HG02884 (cell line): ENCODE data around the gene MYZAP.
A peak's percentile ranks its signal among the peaks of the same experiment; 100 is the strongest.

Source experiments
- ATAC-seq: cut with Tn5 transposase; IDR thresholded peaks from one replicate; pipeline ENCODE4 v1.9.1; 2021; ENCODE audit warnings: mild to moderate bottlenecking, moderate library complexity; ENCODE audit not compliant: unreplicated experiment

MYZAP gene

GRCh38 chr15:57619746-57620145 lies 28.0 kb downstream of the MYZAP start:
- ATAC-seq: no peak

DNA sequence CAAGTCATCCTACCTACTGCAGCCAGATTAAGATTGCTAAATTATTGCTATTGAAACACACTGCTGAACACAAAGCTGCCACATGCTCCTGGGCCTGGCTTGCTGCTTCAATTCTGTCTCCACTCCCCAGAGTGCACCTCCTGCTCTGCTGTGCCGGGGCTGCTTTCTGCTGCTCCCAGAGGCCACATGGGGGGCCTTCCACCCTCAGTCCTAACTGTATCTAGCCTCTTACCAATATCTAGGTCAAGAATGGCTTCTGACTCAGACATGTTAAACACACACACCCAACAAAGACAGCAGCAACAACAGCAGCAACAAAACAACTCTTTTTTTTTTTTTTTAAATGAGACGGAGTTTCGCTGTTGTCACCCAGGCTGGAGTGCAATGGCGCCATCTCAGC lies 33.0 kb downstream of the MYZAP start:
- ATAC-seq: no peak

- no peak for ATAC-seq
These were observed 34.2 kb downstream of the MYZAP start for GRCh38 chr15:57625703-57626448.

GRCh38 chr15:57626713-57627440 lies 35.2 kb downstream of the MYZAP start:
- ATAC-seq: no peak

DNA sequence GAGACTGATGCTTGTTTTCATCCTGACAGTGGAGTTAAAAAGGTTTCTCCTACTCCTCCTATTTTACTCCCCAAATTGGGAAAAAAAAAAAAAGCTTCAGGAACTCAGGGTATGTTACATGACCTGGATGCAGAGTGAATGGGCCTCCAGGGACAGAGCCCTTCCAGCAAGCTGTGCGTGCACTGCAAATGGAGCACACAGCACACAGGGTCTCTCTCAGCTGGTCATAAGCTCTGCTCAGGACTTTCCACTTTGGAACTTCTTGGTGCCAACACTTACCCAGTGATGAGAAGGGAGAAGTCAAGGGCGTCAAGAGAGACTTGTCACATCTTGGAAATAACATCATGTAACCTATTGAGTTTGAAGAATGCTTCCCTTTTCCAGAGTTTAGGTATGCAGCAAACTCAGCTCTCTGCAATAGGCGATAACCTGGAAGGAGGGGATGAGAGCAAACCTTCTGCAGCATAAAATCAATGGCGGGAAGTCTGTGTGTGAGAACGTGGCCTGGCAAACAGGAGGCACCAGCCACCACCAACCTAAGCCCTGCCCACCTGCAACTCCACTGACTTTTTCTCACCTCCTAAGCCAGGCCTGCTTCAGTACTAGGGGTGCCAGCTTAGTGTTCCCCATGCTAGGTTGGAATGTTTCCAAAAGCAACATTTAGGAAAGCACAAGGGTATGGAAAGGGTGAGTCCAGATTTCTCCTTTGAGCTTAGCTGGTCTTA lies 39.8 kb downstream of the MYZAP start:
- no peak for ATAC-seq

DNA sequence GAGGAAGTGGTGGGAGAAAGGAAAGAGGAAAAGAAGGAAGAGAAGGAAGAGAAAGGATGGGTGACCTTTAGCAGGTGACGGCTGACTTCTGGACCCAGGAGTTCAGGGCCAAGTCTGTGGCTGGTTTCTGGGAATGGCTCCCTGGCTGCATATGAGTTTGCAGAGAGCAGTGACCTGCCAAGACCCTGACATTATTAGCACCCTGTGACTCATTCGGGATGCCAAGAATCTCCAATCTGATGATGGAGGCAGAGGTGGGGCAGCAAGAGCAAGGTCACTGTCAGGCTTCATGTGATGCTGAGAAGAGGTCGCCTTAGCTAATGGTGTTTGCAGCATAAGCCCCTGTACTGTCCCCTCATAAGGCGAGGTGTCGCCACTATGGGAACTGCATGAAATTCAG lies 42.6 kb downstream of the MYZAP start:
- no peak for ATAC-seq

GRCh38 chr15:57635300-57635909 lies 43.7 kb downstream of the MYZAP start:
- ATAC-seq: no peak

DNA sequence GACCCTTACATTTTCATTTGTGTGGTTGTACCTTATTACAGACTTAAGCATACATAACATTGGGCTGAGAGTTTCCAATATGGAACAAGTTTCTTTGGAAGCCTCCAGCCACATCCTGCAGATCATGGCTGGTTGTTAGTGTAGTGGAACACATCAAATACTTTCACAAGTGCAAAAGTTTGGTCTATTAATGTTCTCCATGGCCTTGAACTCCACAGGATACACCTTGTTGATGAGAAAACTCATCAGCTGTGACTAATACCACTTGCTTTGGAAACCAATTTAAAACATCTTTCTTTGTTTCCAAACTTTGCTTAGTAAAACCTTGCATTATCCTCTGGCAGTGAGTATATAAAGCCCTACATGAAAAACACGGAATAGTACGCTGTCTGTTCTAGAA lies 46.1 kb downstream of the MYZAP start:
- ATAC-seq: no peak

DNA sequence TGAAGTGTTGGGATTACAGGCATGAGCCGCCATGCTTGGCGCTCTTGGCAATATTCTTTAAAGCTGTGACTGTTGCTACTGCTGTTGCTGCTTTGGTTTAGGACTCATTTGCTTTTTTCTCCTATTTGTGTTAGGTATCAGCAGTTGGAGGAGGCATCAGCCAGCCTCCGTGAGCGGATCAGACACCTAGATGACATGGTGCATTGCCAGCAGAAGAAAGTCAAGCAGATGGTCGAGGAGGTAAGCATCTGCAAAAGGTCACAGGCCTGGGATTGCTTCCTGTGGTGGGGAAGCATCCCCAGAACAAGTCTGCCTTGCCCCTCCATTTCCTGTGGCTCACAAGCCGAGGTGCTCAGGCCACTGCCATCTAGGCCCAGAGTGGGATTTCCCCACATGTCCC lies 47.6 kb downstream of the MYZAP start:
- ATAC-seq: no peak

GRCh38 chr15:57640930-57641682 lies 49.4 kb downstream of the MYZAP start:
- ATAC-seq: no peak

- ATAC-seq: no peak
These were observed 52.1 kb downstream of the MYZAP start for GRCh38 chr15:57643826-57644225.

DNA sequence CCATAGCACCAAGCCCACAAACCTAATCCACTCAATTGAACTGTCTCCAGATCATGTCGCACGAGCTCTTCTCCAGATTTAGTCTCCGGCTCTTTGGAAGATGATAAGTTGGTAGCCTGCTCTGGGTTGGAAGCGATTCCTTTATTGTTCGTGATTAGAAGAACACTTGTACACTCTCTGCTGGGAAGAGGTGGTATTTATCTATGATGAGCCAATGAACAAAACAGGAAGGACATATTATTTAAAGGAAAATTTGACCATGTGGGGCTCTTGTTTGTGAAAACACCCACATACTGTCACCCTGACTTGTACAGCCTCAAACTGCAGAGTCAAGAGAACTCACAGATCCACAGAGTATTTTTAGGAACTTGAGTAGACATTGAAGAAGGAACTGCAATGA lies 54.4 kb downstream of the MYZAP start:
- no peak for ATAC-seq

- ATAC-seq: peak; percentile 55
These were observed 55.5 kb downstream of the MYZAP start for GRCh38 chr15:57647071-57647790.

DNA sequence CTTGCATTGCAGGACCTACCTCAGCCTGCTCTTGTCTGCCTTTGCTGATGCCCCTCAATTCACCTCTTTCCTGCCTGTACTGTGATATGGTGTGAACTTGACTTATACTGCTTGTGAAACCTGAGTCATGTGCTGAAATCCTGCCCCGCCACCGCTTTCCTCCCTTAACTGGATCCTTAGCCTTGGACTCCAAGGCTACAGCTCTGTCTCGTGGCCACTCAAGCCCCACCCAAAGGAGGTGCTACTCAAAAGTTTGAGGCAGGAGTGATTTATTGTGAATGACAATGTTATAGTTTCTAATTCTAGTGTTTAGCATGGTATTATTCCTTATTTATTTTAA lies 56.1 kb downstream of the MYZAP start:
- ATAC-seq: peak; percentile 43

- ATAC-seq: no peak
These were observed 57.4 kb downstream of the MYZAP start for GRCh38 chr15:57649138-57649537.

GRCh38 chr15:57651445-57651844 lies 59.7 kb downstream of the MYZAP start:
- ATAC-seq: no peak

- no peak for ATAC-seq
These were observed 60.8 kb downstream of the MYZAP start for GRCh38 chr15:57652481-57652880.

GRCh38 chr15:57654153-57654852 lies 62.6 kb downstream of the MYZAP start:
- ATAC-seq: no peak

- ATAC-seq: no peak
These were observed 63.3 kb downstream of the MYZAP start for GRCh38 chr15:57655053-57655452.

GRCh38 chr15:57655809-57656208 lies 64.1 kb downstream of the MYZAP start:
- no peak for ATAC-seq
